K562 (cell line): Measurements from ENCODE around the gene C1orf56. TPM values are rescaled to one million over a fixed set of nuclear protein-coding genes. Genes with fewer than 3 reads are reported as not detected.

Experiments used
- CAMTA2 ChIP-seq: fragments of 250-450 bp; sonication (Bioruptor Pico); conservative IDR thresholded peaks from 2 replicates; pipeline ENCODE4 v1.5.1; 2022
- ERF ChIP-seq: fragments of 450-650 bp; formaldehyde crosslinking; IDR thresholded peaks from 2 replicates; pipeline ENCODE4 v1.4.0; 2020; ENCODE audit warnings: mild to moderate bottlenecking, mixed read lengths
- ETV5 ChIP-seq: sonication (generic); formaldehyde crosslinking; IDR thresholded peaks from 2 replicates; pipeline ENCODE4 v1.4.0; 2020; ENCODE audit warnings: low read depth, mild to moderate bottlenecking, missing genetic modification reagents
- FOXP4 ChIP-seq: sonication (generic); formaldehyde crosslinking; IDR thresholded peaks from 2 replicates; pipeline ENCODE4 v1.8.0; 2022; ENCODE audit warnings: mild to moderate bottlenecking, missing genetic modification reagents, borderline replicate concordance
- IFI16 ChIP-seq: fragments of 250-450 bp; sonication (Bioruptor Pico); IDR thresholded peaks from 2 replicates; pipeline ENCODE4 v2.1.2; 2022; ENCODE audit warnings: mild to moderate bottlenecking, inconsistent platforms
- PKNOX1 ChIP-seq: fragments of 450-650 bp; IDR thresholded peaks from 2 replicates; pipeline ENCODE4 v1.6.1; 2016
- RBFOX2 ChIP-seq: fragments of 200-400 bp; formaldehyde crosslinking; IDR thresholded peaks from 2 replicates; pipeline ENCODE4 v1.6.1; 2017; ENCODE audit warnings: low read depth, mild to moderate bottlenecking, low read length, moderate library complexity
- RBM14 ChIP-seq: fragments of 200-400 bp; formaldehyde crosslinking; IDR thresholded peaks from 2 replicates; pipeline ENCODE4 v1.6.1; 2018; ENCODE audit warnings: low read depth, mild to moderate bottlenecking, low read length, moderate library complexity, borderline replicate concordance; ENCODE audit not compliant: insufficient read depth
- VEZF1 ChIP-seq: fragments of 200-800 bp; sonication (Bioruptor generic); IDR thresholded peaks from 2 replicates; pipeline ENCODE4 v1.6.1; 2017; ENCODE audit warnings: missing genetic modification characterization, missing compliant biosample characterization
- polyA plus RNA-seq, 8 experiments: library from polyadenylated mRNA; depleted of rRNA in 4 of 8; stranded (reverse) in 5 of 8; unstranded in 3 of 8; fragments of >200 nt; fragmentation: Nextera tagmentation in 2 of 8; fragmentation: Illumina TruSeq in 1 of 8; extraction: Ambion mirVana in 2 of 8; extraction: Trizol in 1 of 8; gene quantifications; 2 replicates each; pipeline versions ENCODE4 v1.2.1 to v1.2.3, GENCODE V29; 2011 to 2014; ENCODE audit warnings: inconsistent platforms in 1 of 8, missing spikeins in 1 of 8
- total RNA-seq, 7 experiments: library from RNA; depleted of rRNA in 6 of 7; stranded (reverse); fragments of >200 nt in 6 of 7; fragmentation: Illumina TruSeq in 2 of 7; extraction: Trizol in 2 of 7; gene quantifications; 2 replicates each; pipeline versions ENCODE4 v1.2.1 to v1.2.3, GENCODE V29; 2011 to 2021; ENCODE audit warnings: low replicate concordance in 1 of 7
- TF ChIP-seq, protein P1 (sequence below): fragments of 450-650 bp; IDR thresholded peaks from 2 replicates; pipeline ENCODE4 v1.6.1; 2016; ENCODE audit warnings: low read depth
- TF ChIP-seq, protein P2 (sequence below), 2 experiments: IDR thresholded peaks; 2 replicates each; pipeline ENCODE4 v1.6.1; 2011; ENCODE audit warnings: borderline replicate concordance in 1 of 2, control low read depth in 1 of 2, low read depth in 1 of 2, low read length in 1 of 2, mild to moderate bottlenecking in 1 of 2, mixed read lengths in 1 of 2, moderate library complexity in 1 of 2; ENCODE audit not compliant: insufficient read depth in 1 of 2, insufficient read length in 1 of 2, poor library complexity in 1 of 2, severe bottlenecking in 1 of 2; ENCODE audit errors: extremely low read depth in 1 of 2

Gene C1orf56
- total and polyA plus RNA-seq, 9 of the 15 experiments (the other 6 are each of a cell fraction or from before 2014, with no cell fraction given): 0.18 to 15.7 (median 1.1) TPM

DNA sequence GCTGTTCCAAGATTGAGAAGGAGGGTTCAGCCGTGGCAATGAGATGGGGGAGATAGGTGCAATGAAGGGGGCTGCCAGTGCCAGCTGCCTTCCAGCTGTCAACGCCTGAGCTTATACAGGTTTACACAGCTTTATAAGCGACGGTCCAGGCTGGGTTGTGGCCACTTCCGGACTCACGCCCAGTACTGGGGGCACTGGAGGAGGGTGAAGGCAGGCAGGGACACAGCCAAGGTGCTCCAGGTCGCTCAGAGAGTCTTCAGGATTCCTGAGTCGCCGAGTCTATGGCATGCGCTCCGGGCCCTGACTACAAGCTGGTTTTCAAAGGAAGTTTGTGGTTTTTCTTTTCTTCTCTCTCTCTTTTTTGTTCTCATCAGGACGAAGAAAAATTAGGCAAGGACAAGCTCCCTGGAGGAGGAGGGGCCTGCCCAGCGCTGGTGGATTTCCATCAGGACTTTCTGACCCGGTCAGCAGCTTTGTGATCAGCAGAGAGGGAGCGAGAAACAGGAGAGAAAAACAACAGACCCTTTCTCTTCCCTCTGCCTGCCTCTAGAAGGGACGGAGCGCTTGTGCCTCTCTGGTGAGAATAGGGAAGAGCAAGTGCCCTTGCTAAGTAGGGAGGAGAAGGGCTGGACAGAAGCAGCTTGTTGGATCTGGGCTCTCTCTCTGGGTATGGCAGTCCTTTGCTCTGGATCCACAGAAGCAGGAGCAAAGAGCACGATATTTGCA, 41.1 kb upstream of the C1orf56 start, which contains the start of gene MINDY1 (continued):
- TF ChIP-seq PKNOX1 (0 out of 2 replicates have a peak, but pooled peaks have one; percentile 8), FOXP4 (CRISPR knock-in tag) (no peak), CAMTA2 (no peak), ETV5 (CRISPR knock-in tag) (0 out of 2 replicates have a peak, but pooled peaks have one; percentile 50), RBM14 (no peak), IFI16 (CRISPR knock-in tag) (no peak), RBFOX2 (peak; percentile 45; the same call in 1 of the 2 replicates), VEZF1 (CRISPR knock-in tag) (0 out of 2 replicates have a peak, but pooled peaks have one; percentile 26), ERF (CRISPR knock-in tag) (no peak)
- TF ChIP-seq, protein P1, sequence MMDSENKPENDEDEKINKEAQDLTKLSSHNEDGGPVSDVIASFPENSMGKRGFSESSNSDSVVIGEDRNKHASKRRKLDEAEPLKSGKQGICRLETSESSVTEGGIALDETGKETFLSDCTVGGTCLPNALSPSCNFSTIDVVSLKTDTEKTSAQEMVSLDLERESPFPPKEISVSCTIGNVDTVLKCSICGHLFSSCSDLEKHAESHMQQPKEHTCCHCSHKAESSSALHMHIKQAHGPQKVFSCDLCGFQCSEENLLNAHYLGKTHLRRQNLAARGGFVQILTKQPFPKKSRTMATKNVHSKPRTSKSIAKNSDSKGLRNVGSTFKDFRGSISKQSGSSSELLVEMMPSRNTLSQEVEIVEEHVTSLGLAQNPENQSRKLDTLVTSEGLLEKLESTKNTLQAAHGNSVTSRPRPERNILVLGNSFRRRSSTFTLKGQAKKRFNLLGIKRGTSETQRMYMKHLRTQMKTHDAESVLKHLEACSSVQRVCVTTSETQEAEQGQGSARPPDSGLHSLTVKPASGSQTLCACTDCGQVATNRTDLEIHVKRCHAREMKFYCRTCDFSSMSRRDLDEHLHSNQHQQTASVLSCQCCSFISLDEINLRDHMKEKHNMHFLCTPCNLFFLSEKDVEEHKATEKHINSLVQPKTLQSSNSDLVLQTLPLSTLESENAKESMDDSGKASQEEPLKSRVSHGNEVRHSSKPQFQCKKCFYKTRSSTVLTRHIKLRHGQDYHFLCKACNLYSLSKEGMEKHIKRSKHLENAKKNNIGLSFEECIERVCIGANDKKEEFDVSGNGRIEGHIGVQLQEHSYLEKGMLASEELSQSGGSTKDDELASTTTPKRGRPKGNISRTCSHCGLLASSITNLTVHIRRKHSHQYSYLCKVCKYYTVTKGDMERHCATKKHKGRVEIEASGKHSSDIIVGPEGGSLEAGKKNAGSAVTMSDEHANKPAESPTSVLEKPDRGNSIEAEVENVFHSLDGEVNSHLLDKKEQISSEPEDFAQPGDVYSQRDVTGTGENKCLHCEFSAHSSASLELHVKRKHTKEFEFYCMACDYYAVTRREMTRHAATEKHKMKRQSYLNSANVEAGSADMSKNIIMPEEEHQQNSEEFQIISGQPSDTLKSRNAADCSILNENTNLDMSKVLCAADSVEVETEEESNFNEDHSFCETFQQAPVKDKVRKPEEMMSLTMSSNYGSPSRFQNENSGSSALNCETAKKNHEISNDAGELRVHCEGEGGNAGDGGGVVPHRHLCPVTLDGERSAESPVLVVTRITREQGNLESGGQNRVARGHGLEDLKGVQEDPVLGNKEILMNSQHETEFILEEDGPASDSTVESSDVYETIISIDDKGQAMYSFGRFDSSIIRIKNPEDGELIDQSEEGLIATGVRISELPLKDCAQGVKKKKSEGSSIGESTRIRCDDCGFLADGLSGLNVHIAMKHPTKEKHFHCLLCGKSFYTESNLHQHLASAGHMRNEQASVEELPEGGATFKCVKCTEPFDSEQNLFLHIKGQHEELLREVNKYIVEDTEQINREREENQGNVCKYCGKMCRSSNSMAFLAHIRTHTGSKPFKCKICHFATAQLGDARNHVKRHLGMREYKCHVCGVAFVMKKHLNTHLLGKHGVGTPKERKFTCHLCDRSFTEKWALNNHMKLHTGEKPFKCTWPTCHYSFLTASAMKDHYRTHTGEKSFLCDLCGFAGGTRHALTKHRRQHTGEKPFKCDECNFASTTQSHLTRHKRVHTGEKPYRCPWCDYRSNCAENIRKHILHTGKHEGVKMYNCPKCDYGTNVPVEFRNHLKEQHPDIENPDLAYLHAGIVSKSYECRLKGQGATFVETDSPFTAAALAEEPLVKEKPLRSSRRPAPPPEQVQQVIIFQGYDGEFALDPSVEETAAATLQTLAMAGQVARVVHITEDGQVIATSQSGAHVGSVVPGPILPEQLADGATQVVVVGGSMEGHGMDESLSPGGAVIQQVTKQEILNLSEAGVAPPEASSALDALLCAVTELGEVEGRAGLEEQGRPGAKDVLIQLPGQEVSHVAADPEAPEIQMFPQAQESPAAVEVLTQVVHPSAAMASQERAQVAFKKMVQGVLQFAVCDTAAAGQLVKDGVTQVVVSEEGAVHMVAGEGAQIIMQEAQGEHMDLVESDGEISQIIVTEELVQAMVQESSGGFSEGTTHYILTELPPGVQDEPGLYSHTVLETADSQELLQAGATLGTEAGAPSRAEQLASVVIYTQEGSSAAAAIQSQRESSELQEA: no peak
- TF ChIP-seq, protein P2, sequence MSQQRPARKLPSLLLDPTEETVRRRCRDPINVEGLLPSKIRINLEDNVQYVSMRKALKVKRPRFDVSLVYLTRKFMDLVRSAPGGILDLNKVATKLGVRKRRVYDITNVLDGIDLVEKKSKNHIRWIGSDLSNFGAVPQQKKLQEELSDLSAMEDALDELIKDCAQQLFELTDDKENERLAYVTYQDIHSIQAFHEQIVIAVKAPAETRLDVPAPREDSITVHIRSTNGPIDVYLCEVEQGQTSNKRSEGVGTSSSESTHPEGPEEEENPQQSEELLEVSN (IDR thresholded peaks at IDR 0.05; ENCODE audit: borderline replicate concordance in 1 of 2, extremely low read depth in 1 of 2, insufficient read depth in 1 of 2, insufficient read length in 1 of 2, low read depth in 1 of 2, low read length in 1 of 2, poor library complexity in 1 of 2, severe bottlenecking in 1 of 2): peak in 1 of 2 experiments; percentile 21
